Measurements from ENCODE around the gene HSD17B12. TPM values are rescaled to one million over a fixed set of nuclear protein-coding genes. Genes with fewer than 3 reads are reported as not detected.

HSD17B12 gene
- total and polyA plus RNA-seq, 2 of the 13 experiments (the other 11 are each of a cell fraction or from before 2014, with no cell fraction given) = 50.3 to 117 TPM

DNA sequence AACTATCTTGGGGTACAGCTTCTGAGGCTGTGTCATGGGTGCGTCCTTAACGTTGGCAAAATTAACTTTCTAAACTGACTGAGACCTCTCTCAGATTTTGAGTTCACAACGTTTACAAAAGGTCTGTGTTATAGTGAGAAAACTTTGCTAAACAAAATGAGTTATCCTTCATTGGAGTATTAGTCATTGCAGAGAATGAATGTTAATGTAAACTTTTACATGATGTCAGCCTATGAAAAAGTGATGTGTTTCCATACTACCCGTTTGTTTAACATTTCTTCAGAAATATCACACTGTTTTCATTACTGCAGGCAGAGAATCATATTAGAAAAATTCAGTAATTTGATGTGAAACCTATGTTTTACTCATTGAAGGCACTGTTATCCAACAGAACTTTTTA is 32.1 kb downstream of the HSD17B12 start:
- FAIRE-seq = no peak
- ChIA-PET CTCF (ENCODE audit: low intra/inter-chr PET ratio, low total read pairs) (no interaction called here), POLR2A (interaction anchor here (1.9 kb wide), 1 partner anchor 32 kb away, joined by 6 read pairs; the partner anchor contains the start of gene HSD17B12)
- no peak for DNase-seq (ENCODE audit: low spot score)
- intact Hi-C loops (cut with micrococcal nuclease; ENCODE audit: unreplicated experiment) (no loop called here), in situ Hi-C loops (cut with HindIII; ENCODE audit: extremely low pct_ligation_motif_present, low pct_unique_long_range_greater_than_20kb) (no loop called here)
- Histone ChIP-seq H3K36me3 (replicated peaks in 1 of 2; ENCODE audit: control insufficient read depth in 1 of 2, insufficient read depth in 2 of 2, low read length in 2 of 2) (peaks cover 0 to 4% of the 10 kb centered on the region in 2 experiments; a peak in 2 of 5 replicates), H3K9ac (ENCODE audit: insufficient read depth, low read depth, low read length) (no peak overlapping the region), H3K9me3 (ENCODE audit: low read length) (no peaks in the 10 kb centered on the region), H3K4me1 (ENCODE audit: insufficient read depth, low read length) (no peaks in the 10 kb centered on the region), H3K27me3 (ENCODE audit: control insufficient read depth in 1 of 2, insufficient read depth in 2 of 2, low read length in 2 of 2) (no peaks in the 10 kb centered on the region), H2AFZ (ENCODE audit: low read length) (no peak overlapping the region), H3K4me2 (ENCODE audit: low read depth, low read length) (no peak overlapping the region), H3K79me2 (ENCODE audit: insufficient read depth, low read length) (peaks cover 56% of the 10 kb centered on the region), H4K20me1 (ENCODE audit: insufficient read depth, low read length) (peaks cover 8% of the 10 kb centered on the region), H3K27ac (ENCODE audit: extremely low read length, insufficient read depth, low read length) (no peak overlapping the region), H3K4me3 (replicated peaks in 1 of 3; ENCODE audit: insufficient read depth in 1 of 3, low read depth in 2 of 3, low read length in 3 of 3) (no peak overlapping the region)
- no peak for TF ChIP-seq PHF8 (CRISPR knock-in tag; IDR thresholded peaks at IDR 0.05)
- no peak for TF ChIP-seq ISL2 (CRISPR knock-in tag; IDR thresholded peaks at IDR 0.05)
- TF ChIP-seq ZNF782 (CRISPR knock-in tag; IDR thresholded peaks at IDR 0.05; ENCODE audit: borderline replicate concordance) = no peak
- no peak for TF ChIP-seq ZNF354B (CRISPR knock-in tag; IDR thresholded peaks at IDR 0.05)
- TF ChIP-seq, protein P1, sequence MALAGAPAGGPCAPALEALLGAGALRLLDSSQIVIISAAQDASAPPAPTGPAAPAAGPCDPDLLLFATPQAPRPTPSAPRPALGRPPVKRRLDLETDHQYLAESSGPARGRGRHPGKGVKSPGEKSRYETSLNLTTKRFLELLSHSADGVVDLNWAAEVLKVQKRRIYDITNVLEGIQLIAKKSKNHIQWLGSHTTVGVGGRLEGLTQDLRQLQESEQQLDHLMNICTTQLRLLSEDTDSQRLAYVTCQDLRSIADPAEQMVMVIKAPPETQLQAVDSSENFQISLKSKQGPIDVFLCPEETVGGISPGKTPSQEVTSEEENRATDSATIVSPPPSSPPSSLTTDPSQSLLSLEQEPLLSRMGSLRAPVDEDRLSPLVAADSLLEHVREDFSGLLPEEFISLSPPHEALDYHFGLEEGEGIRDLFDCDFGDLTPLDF (CRISPR knock-in tag; IDR thresholded peaks at IDR 0.05) = no peak
- TF ChIP-seq ZNF713 (CRISPR knock-in tag; IDR thresholded peaks at IDR 0.05) = no peak
- TF ChIP-seq ZNF781 (CRISPR knock-in tag; IDR thresholded peaks at IDR 0.05; ENCODE audit: borderline replicate concordance, not compliant biosample characterization) = no peak
- no peak for TF ChIP-seq ZNF605 (CRISPR knock-in tag; IDR thresholded peaks at IDR 0.05)
- TF ChIP-seq, protein P2, sequence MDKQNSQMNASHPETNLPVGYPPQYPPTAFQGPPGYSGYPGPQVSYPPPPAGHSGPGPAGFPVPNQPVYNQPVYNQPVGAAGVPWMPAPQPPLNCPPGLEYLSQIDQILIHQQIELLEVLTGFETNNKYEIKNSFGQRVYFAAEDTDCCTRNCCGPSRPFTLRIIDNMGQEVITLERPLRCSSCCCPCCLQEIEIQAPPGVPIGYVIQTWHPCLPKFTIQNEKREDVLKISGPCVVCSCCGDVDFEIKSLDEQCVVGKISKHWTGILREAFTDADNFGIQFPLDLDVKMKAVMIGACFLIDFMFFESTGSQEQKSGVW (CRISPR knock-in tag; IDR thresholded peaks at IDR 0.05; ENCODE audit: borderline replicate concordance) = no peak
- TF ChIP-seq NFIC (IDR thresholded peaks at IDR 0.05; ENCODE audit: low read length) = no peak
- no peak for TF ChIP-seq PCBP2 (optimal IDR thresholded peaks at IDR 0.05; ENCODE audit: low read depth, low read length, poor library complexity, severe bottlenecking)
- no peak for TF ChIP-seq ZNF749 (CRISPR knock-in tag; IDR thresholded peaks at IDR 0.05; ENCODE audit: borderline replicate concordance)
- TF ChIP-seq, protein P3, sequence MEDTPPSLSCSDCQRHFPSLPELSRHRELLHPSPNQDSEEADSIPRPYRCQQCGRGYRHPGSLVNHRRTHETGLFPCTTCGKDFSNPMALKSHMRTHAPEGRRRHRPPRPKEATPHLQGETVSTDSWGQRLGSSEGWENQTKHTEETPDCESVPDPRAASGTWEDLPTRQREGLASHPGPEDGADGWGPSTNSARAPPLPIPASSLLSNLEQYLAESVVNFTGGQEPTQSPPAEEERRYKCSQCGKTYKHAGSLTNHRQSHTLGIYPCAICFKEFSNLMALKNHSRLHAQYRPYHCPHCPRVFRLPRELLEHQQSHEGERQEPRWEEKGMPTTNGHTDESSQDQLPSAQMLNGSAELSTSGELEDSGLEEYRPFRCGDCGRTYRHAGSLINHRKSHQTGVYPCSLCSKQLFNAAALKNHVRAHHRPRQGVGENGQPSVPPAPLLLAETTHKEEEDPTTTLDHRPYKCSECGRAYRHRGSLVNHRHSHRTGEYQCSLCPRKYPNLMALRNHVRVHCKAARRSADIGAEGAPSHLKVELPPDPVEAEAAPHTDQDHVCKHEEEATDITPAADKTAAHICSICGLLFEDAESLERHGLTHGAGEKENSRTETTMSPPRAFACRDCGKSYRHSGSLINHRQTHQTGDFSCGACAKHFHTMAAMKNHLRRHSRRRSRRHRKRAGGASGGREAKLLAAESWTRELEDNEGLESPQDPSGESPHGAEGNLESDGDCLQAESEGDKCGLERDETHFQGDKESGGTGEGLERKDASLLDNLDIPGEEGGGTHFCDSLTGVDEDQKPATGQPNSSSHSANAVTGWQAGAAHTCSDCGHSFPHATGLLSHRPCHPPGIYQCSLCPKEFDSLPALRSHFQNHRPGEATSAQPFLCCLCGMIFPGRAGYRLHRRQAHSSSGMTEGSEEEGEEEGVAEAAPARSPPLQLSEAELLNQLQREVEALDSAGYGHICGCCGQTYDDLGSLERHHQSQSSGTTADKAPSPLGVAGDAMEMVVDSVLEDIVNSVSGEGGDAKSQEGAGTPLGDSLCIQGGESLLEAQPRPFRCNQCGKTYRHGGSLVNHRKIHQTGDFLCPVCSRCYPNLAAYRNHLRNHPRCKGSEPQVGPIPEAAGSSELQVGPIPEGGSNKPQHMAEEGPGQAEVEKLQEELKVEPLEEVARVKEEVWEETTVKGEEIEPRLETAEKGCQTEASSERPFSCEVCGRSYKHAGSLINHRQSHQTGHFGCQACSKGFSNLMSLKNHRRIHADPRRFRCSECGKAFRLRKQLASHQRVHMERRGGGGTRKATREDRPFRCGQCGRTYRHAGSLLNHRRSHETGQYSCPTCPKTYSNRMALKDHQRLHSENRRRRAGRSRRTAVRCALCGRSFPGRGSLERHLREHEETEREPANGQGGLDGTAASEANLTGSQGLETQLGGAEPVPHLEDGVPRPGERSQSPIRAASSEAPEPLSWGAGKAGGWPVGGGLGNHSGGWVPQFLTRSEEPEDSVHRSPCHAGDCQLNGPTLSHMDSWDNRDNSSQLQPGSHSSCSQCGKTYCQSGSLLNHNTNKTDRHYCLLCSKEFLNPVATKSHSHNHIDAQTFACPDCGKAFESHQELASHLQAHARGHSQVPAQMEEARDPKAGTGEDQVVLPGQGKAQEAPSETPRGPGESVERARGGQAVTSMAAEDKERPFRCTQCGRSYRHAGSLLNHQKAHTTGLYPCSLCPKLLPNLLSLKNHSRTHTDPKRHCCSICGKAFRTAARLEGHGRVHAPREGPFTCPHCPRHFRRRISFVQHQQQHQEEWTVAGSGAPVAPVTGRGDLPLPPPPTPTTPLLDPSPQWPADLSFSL (CRISPR knock-in tag; IDR thresholded peaks at IDR 0.05) = no peak
- TF ChIP-seq, protein P4, sequence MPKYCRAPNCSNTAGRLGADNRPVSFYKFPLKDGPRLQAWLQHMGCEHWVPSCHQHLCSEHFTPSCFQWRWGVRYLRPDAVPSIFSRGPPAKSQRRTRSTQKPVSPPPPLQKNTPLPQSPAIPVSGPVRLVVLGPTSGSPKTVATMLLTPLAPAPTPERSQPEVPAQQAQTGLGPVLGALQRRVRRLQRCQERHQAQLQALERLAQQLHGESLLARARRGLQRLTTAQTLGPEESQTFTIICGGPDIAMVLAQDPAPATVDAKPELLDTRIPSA (CRISPR knock-in tag; IDR thresholded peaks at IDR 0.05; ENCODE audit: borderline replicate concordance) = no peak
- no peak for TF ChIP-seq MZF1 (CRISPR knock-in tag; IDR thresholded peaks at IDR 0.05; ENCODE audit: borderline replicate concordance)
- TF ChIP-seq RELA (CRISPR knock-in tag; IDR thresholded peaks at IDR 0.05) = no peak
- no peak for TF ChIP-seq ZNF44 (CRISPR knock-in tag; IDR thresholded peaks at IDR 0.05)
- ATAC-seq = no peak
- WGBS (ENCODE audit: low lambda C conversion rate) = 97% methylated on average over 4 of the region's 4 CpGs
- no TSS peak for BruUV-seq (replicated peaks)
